Esophagus squamous epithelium (tissue), 4 donors: ENCODE data around the gene TEX2.

Experiments
- CTCF ChIP-seq, 6 experiments: fragments of 450-650 bp in 4 of 6; fragments of 200-600 bp in 2 of 6; sonication (generic) in 2 of 6; IDR thresholded peaks; one replicate each; pipeline ENCODE4 v1.5.1; 2016 to 2019; ENCODE audit warnings: antibody characterized with exemption in 6 of 6, mild to moderate bottlenecking in 4 of 6, moderate library complexity in 4 of 6
- POLR2A ChIP-seq, 4 donors: fragments of 450-650 bp; IDR thresholded peaks; one replicate each; pipeline ENCODE4 v1.6.1; 2017; ENCODE audit warnings: antibody characterized with exemption in 4 of 4, mild to moderate bottlenecking in 4 of 4, moderate library complexity in 3 of 4

GRCh38 chr17:64173646-64174045, 89.4 kb downstream of the TEX2 start:
- TF ChIP-seq CTCF (IDR thresholded peaks at IDR 0.05) = no peak
- TF ChIP-seq POLR2A (IDR thresholded peaks at IDR 0.05) = no peak
